Activated CD4-positive, alpha-beta memory T cell treated with anti-CD3 and anti-CD28 coated beads, Interleukin-2, amount 10 ng/mL, durations not matched to agents 7 days and 5 days (primary cell): Measurements from ENCODE around the gene PHGDH. TPM values are rescaled to one million over a fixed set of nuclear protein-coding genes. Genes with fewer than 3 reads are reported as not detected.

Source experiments
- CTCF ChIA-PET: fragments of 350-600 bp; sonication (Branson Sonifier 250); formaldehyde crosslinking; loops from one replicate; lab custom pipeline; 2021; ENCODE audit warnings: antibody characterized with exemption, inconsistent platforms; lab: Charles Lee
- POLR2A ChIA-PET: fragments of 350-600 bp; sonication (Branson Sonifier 250); formaldehyde crosslinking; loops from one replicate; lab custom pipeline; 2021; ENCODE audit warnings: antibody characterized with exemption; lab: Charles Lee
- DNase-seq: peaks from one replicate; pipeline ENCODE4 v3.0.0-alpha.2; 2020
- H3K27ac Mint-ChIP-seq: one replicate; pipeline ENCODE4 v1.8.0; 2021; ENCODE audit warnings: mild to moderate bottlenecking, mixed read lengths
- H3K27me3 Mint-ChIP-seq: one replicate; pipeline ENCODE4 v1.8.0; 2021; ENCODE audit warnings: mixed read lengths
- H3K36me3 Mint-ChIP-seq: one replicate; pipeline ENCODE4 v1.8.0; 2021; ENCODE audit warnings: low read depth, mixed read lengths
- H3K4me1 Mint-ChIP-seq: one replicate; pipeline ENCODE4 v1.8.0; 2021; ENCODE audit warnings: mixed read lengths
- H3K4me3 Mint-ChIP-seq: one replicate; pipeline ENCODE4 v1.8.0; 2021; ENCODE audit warnings: mild to moderate bottlenecking, mixed read lengths
- H3K9me3 Mint-ChIP-seq: one replicate; pipeline ENCODE4 v1.8.0; 2021; ENCODE audit warnings: mixed read lengths
- total RNA-seq, 2 experiments: library from RNA; stranded (reverse); gene quantifications; one replicate each; pipeline ENCODE4 v1.2.3, GENCODE V29; 2021

The PHGDH gene
- total RNA-seq = 100 to 1,000 TPM; 132 to 143 TPM

DNA sequence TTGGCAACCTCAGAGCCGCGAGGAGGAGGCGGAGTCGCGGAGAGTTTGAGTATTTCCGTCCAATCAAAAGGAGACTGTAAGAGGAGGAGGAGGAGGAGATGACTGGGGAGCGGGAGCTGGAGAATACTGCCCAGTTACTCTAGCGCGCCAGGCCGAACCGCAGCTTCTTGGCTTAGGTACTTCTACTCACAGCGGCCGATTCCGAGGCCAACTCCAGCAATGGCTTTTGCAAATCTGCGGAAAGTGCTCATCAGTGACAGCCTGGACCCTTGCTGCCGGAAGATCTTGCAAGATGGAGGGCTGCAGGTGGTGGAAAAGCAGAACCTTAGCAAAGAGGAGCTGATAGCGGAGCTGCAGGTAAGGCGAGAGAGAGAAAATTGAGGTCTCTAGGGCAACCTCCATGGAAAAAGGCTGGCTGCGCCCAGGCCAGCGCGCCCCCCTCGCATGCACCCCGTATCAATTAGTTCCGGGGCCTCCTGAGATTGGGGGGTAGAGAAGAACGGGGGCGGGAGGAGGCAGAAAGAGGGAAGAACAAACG, at the start of gene PHGDH:
TSS of gene PHGDH (plus strand) at position 131 of the 538 bp plus-strand sequence. CDS start at position 220, 89 bp downstream.
- Mint-ChIP-seq H3K4me3 (peak within 1 kb of the TSS; percentile 88), H3K27ac (peak within 1 kb of the TSS; percentile 77), H3K27me3 (peaks cover 37% of the 10 kb centered on the region), H3K9me3 (no peaks in the 10 kb centered on the region), H3K36me3 (peaks cover 24% of the 10 kb centered on the region), H3K4me1 (peaks cover 31% of the 10 kb centered on the region)
- DNase-seq = peak; percentile 70
- ChIA-PET CTCF (interaction anchor here (1.2 to 1.7 kb wide), 3 partner anchors 33 to 100 kb away, joined by 4 to 5 read pairs (median 4); no protein-coding TSS in a partner anchor), POLR2A (interaction anchor here (1.0 to 1.2 kb wide), 2 partner anchors 12 to 16 kb away, joined by 3 to 4 read pairs; no protein-coding TSS in a partner anchor)

GRCh38 chr1:119662034-119662437, 49.7 kb upstream of the PHGDH start:
- no peaks in the 10 kb centered on the region for H3K9me3 Mint-ChIP-seq
- POLR2A ChIA-PET = no interaction called here
- H3K4me3 Mint-ChIP-seq = no peak overlapping the region
- no peaks in the 10 kb centered on the region for H3K36me3 Mint-ChIP-seq
- no peak for DNase-seq
- H3K27ac Mint-ChIP-seq = no peak overlapping the region
- peaks cover 14% of the 10 kb centered on the region for H3K4me1 Mint-ChIP-seq
- peaks cover 30% of the 10 kb centered on the region for H3K27me3 Mint-ChIP-seq
- CTCF ChIA-PET = interaction anchor here (0.9 to 1.9 kb wide), 5 partner anchors 10 to 50 kb away, joined by 3 to 8 read pairs (median 6); no protein-coding TSS in a partner anchor

GRCh38 chr1:119664067-119664466, 47.7 kb upstream of the PHGDH start:
- POLR2A ChIA-PET = no interaction called here
- Mint-ChIP-seq H3K27ac (no peak overlapping the region), H3K9me3 (no peaks in the 10 kb centered on the region), H3K36me3 (no peaks in the 10 kb centered on the region), H3K4me1 (peaks cover 14% of the 10 kb centered on the region), H3K27me3 (peaks cover 25% of the 10 kb centered on the region), H3K4me3 (no peak overlapping the region)
- DNase-seq = no peak
- CTCF ChIA-PET = interaction anchor here (1.0 kb wide), 2 partner anchors 10 to 12 kb away, joined by 3 to 6 read pairs; no protein-coding TSS in a partner anchor

DNA sequence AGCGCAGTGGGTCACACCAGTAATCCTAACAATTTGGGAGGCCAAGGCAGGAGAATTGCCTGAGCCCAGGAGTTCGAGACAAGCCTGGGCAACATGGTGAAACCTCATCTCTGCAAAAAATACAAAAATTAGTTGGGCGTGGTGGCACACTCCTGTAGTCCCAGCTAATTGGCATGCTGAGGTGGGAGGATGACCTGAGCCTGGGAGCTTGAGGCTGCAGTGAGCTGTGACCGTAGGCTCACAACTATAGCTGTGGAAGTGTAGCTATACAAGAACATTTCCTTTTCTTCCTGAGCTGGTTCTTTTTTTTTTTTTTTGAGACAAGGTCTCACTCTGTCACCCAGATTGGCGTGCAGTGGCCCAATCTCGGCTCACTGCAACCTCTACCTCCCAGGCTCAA, 44.6 kb upstream of the PHGDH start:
- H3K4me1 Mint-ChIP-seq = peaks cover 6% of the 10 kb centered on the region
- peaks cover 30% of the 10 kb centered on the region for H3K27me3 Mint-ChIP-seq
- H3K36me3 Mint-ChIP-seq = no peaks in the 10 kb centered on the region
- H3K9me3 Mint-ChIP-seq = no peaks in the 10 kb centered on the region
- CTCF ChIA-PET = interaction anchor here (0.6 kb wide), 1 partner anchor 8 kb away, joined by 4 read pairs; no protein-coding TSS in a partner anchor
- H3K27ac Mint-ChIP-seq = no peak overlapping the region
- no peak for DNase-seq
- POLR2A ChIA-PET = no interaction called here
- no peak overlapping the region for H3K4me3 Mint-ChIP-seq

GRCh38 chr1:119670898-119671297, 40.8 kb upstream of the PHGDH start:
- no peaks in the 10 kb centered on the region for H3K36me3 Mint-ChIP-seq
- no peak overlapping the region for H3K27ac Mint-ChIP-seq
- ChIA-PET CTCF (interaction anchor here (5.8 kb wide), 1 partner anchor 57 kb away, joined by 79 read pairs; no protein-coding TSS in a partner anchor), POLR2A (no interaction called here)
- no peaks in the 10 kb centered on the region for H3K9me3 Mint-ChIP-seq
- H3K27me3 Mint-ChIP-seq = peaks cover 28% of the 10 kb centered on the region
- H3K4me1 Mint-ChIP-seq = peaks cover 4% of the 10 kb centered on the region
- no peak for DNase-seq
- H3K4me3 Mint-ChIP-seq = no peak overlapping the region

DNA sequence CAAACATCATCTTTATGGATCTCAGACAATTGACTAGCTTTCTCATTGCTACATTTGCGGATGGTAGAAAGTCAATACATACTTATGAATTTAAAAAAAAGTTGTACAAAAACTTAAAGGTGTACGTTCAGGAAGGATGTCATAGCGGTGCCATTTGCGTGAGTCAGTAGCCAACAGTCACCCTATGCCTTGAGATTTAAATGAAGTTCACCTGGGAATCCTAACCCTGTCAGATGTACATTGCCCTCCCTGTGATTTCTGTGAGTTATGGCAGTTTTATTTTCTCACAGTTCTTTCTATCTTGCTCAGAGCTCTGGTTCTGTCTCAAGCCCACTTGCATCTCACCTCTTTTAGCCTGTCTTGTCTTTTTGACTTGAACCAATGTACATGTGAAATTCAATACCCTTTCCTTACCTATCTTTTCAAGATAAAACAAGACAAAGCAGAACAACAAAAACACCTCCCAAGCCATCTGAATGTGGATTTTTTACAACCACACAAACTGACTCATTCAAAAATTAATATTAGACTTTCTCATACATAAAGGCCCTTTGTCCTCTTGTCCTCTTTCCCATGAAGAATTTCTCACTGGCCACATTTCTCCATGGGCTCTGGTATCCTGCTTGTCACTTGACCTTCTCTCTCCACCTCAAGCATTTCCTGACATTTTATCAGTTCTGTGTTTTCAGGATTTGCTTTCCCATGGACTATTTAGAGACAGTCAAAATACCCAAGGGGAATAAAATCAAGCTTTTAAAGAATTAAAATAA, 38.4 kb upstream of the PHGDH start:
- ChIA-PET CTCF (interaction anchor here (1.7 to 5.8 kb wide), 3 partner anchors 11 to 64 kb away, joined by 6 to 79 read pairs (median 15); no protein-coding TSS in a partner anchor), POLR2A (no interaction called here)
- no peaks in the 10 kb centered on the region for H3K9me3 Mint-ChIP-seq
- no peaks in the 10 kb centered on the region for H3K36me3 Mint-ChIP-seq
- DNase-seq = no peak
- no peak overlapping the region for H3K4me3 Mint-ChIP-seq
- no peak overlapping the region for H3K27ac Mint-ChIP-seq
- peaks cover 32% of the 10 kb centered on the region for H3K27me3 Mint-ChIP-seq
- H3K4me1 Mint-ChIP-seq = peaks cover 4% of the 10 kb centered on the region

DNA sequence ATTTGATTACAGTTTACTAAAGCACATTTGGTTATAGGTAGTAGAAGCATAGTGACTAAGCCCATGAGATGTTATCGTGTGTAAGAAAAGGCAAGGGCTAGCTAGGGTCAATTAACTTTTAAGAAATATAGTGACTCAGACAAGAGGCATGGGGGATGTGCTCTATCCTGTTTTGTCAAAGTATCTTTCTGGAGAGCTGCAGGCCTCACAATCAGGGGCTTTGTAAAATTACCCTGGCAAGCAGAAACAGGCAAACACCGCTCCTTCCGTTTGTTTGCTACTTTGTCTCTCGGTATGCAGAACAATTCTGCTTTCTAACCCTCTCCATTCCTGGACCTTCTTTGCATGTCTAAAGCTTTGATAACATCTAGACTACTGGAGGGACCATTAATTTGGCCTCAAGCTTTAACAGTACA, 37.6 kb upstream of the PHGDH start:
- H3K4me1 Mint-ChIP-seq = peaks cover 4% of the 10 kb centered on the region

DNA sequence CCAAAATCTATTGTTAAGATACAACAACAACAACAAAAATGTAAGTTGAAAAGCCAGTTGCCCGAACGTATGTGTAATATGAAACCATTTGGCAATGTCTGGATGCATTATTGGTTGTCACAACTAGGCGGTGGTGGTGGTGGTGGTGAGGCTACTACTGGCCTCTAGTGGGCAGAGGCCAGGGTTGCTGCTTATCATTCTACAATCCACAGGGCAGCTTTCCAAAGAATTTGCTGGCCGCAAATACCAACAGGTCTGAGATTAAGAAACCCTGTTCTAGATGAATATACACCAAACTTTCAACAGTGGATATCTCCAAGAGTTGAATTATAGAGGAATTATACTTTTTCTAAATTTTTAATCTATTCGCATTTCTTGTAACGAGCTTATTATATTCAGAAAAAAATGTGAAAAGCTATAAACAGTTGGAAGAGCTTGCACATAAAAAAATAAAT, 36.9 kb upstream of the PHGDH start:
- Mint-ChIP-seq H3K27me3 (peaks cover 33% of the 10 kb centered on the region), H3K36me3 (no peaks in the 10 kb centered on the region), H3K4me3 (no peak overlapping the region), H3K4me1 (peaks cover 4% of the 10 kb centered on the region), H3K27ac (no peak overlapping the region), H3K9me3 (no peaks in the 10 kb centered on the region)
- DNase-seq = no peak
- POLR2A ChIA-PET = no interaction called here
- CTCF ChIA-PET = interaction anchor here (0.8 to 5.8 kb wide), 14 partner anchors 8 to 74 kb away, joined by 3 to 79 read pairs (median 6); partner anchors contain the start of gene ZNF697

More for the DNA sequence above, 37.6 kb upstream of the PHGDH start:
- peaks cover 32% of the 10 kb centered on the region for H3K27me3 Mint-ChIP-seq
- DNase-seq = no peak
- H3K9me3 Mint-ChIP-seq = no peaks in the 10 kb centered on the region
- H3K36me3 Mint-ChIP-seq = no peaks in the 10 kb centered on the region
- POLR2A ChIA-PET = no interaction called here
- CTCF ChIA-PET = interaction anchor here (0.9 to 5.8 kb wide), 7 partner anchors 10 to 65 kb away, joined by 3 to 79 read pairs (median 14); partner anchors contain the start of gene ZNF697
- H3K27ac Mint-ChIP-seq = no peak overlapping the region
- no peak overlapping the region for H3K4me3 Mint-ChIP-seq

- H3K36me3 Mint-ChIP-seq = no peaks in the 10 kb centered on the region
- peak; percentile 66 for DNase-seq
- H3K4me3 Mint-ChIP-seq = no peak overlapping the region
- H3K27me3 Mint-ChIP-seq = peaks cover 30% of the 10 kb centered on the region
- peaks cover 4% of the 10 kb centered on the region for H3K4me1 Mint-ChIP-seq
- POLR2A ChIA-PET = no interaction called here
- no peak overlapping the region for H3K27ac Mint-ChIP-seq
- CTCF ChIA-PET = interaction anchor here (0.7 to 5.8 kb wide), 18 partner anchors 9 to 354 kb away, joined by 3 to 79 read pairs (median 5); partner anchors contain the start of genes PHGDH and ZNF697
- no peaks in the 10 kb centered on the region for H3K9me3 Mint-ChIP-seq
Measured at GRCh38 chr1:119675349-119676345, 36.1 kb upstream of the PHGDH start.

DNA sequence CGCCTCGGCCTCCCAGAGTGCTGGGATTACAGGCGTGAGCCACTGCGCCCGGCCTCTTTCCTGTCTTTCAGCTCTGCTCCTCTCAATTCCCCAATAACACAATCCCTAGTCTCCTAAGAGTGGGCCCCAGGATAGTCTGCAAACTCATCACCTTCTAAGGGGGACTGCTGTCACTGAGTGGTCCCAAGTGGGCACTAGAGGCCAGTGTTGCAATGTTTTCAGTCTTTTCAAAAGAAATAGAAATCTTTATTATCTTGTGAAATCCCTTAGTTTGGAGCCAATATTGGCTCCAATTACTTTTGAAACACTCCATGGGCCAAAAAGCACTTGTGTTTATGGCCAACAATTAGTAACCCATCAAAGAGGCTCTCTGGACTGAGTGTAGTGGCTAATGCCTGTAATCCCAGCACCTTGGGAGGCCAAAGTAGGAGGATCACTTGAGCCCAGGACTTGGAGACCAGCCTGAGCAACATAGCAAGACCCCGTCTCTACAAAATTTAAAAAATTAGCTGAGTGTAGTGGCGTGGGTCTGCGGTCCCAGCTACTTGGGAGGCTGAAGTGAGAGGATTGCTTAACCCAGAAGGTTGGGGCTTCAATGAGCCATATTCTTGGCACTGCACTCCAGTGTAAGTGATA, 35.0 kb upstream of the PHGDH start:
- ChIA-PET CTCF (interaction anchor here (0.6 to 5.8 kb wide), 11 partner anchors 13 to 355 kb away, joined by 3 to 79 read pairs (median 6); partner anchors contain the start of genes PHGDH and ZNF697), POLR2A (no interaction called here)
- no peak for DNase-seq
- Mint-ChIP-seq H3K9me3 (no peaks in the 10 kb centered on the region), H3K27me3 (peaks cover 26% of the 10 kb centered on the region), H3K4me1 (peaks cover 4% of the 10 kb centered on the region), H3K36me3 (no peaks in the 10 kb centered on the region), H3K4me3 (no peak overlapping the region), H3K27ac (no peak overlapping the region)

DNA sequence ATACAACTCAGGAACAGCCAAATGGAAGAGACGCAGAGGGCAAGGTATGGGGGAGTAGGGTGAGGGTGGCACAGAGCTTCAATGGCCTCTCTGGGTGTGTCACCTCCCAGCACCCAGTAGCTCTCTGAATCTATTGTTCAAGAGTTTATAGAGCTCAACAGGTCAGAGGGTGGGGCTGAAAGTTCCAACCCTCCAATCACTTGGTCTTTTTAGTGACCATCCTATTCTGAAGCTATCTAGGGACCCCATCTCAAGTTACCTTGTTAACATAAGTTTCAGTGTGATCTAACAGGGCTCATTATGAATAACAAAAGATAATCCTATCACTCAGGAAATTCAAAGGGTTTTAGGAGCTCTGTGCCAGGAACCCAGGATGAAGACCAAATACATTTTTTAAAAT, 32.5 kb upstream of the PHGDH start:
- POLR2A ChIA-PET = no interaction called here

More for the DNA sequence above, 32.5 kb upstream of the PHGDH start:
- CTCF ChIA-PET = interaction anchor here (0.9 to 1.3 kb wide), 3 partner anchors 63 to 68 kb away, joined by 3 to 6 read pairs (median 3); no protein-coding TSS in a partner anchor
- Mint-ChIP-seq H3K4me1 (peaks cover 4% of the 10 kb centered on the region), H3K27ac (no peak overlapping the region), H3K4me3 (no peak overlapping the region), H3K9me3 (no peaks in the 10 kb centered on the region), H3K36me3 (no peaks in the 10 kb centered on the region), H3K27me3 (peaks cover 22% of the 10 kb centered on the region)
- DNase-seq = no peak
